Testis (tissue), 2 donors: ENCODE results near the gene ANKRD13C.

Source experiments
- CTCF ChIP-seq, 3 experiments: fragments of 450-650 bp in 2 of 3; fragments of 200-600 bp in 1 of 3; sonication (generic) in 1 of 3; IDR thresholded peaks; one replicate each; pipeline ENCODE4 v1.5.1; 2016 to 2019; ENCODE audit warnings: antibody characterized with exemption in 3 of 3, mild to moderate bottlenecking in 2 of 3, moderate library complexity in 1 of 3
- POLR2A ChIP-seq: fragments of 450-650 bp; IDR thresholded peaks from one replicate; pipeline ENCODE4 v1.6.1; 2017; ENCODE audit warnings: antibody characterized with exemption, mild to moderate bottlenecking, moderate library complexity

GRCh38 chr1:70327306-70328076, 27.0 kb downstream of the ANKRD13C start:
- TF ChIP-seq CTCF (IDR thresholded peaks at IDR 0.05), result no peak
- TF ChIP-seq POLR2A, result no peak
